GM10266 (cell line): ENCODE measurements around the gene TRIM33.
"Not testable (repeated sequence)": the region's sequence is repeated elsewhere in the genome, so short reads cannot be mapped to it uniquely, and the experiment has no call there.

Experiments used
- DNase-seq: peaks from one replicate; pipeline ENCODE4 v3.0.0; 2012; ENCODE audit errors: extremely low spot score
- CTCF ChIP-seq: IDR thresholded peaks from 2 replicates; pipeline ENCODE4 v1.5.1; 2012; ENCODE audit warnings: mild to moderate bottlenecking, low read depth; ENCODE audit not compliant: control insufficient read depth, insufficient read depth; ENCODE audit errors: missing control alignments

Gene TRIM33

DNA sequence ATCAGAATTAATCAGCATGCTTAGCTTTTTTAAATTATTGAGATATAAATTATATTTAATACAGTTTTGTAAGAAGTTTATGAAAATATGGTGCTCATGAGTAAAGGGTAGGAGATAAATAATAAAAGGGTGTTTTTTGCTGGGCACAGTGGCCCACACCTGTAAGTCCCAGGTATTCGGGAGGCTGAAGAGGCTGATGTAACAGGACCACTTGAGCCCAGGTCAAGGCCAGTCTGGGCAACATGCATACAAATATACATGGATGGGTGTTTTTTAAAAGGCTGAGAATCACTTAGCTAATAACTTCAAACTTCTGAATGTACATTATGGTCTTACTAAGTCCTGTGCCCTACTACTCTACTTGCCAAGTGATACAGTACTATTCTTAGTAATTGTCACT is 73.2 kb downstream of the TRIM33 start:
- TF ChIP-seq CTCF = no peak
- no peak for DNase-seq

DNA sequence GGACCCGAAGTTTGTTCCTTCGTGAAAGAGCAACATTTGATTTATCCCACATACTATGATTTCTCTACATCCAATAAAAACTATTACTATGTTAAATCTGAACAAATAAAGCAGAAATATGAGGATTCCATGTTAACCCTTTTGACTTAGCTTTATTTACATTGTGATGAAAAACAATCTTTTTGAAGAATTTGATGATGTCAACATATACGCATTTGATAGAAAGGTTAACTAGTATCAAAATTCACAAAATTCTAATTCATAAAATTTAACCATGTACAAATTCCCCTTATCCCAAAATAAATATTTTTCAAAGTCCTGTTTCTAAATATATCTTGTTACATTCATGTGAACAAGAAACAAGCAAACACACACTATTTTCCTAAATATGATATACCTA is 74.2 kb downstream of the TRIM33 start:
- TF ChIP-seq CTCF = no peak
- no peak for DNase-seq

GRCh38 chr1:114435088-114435715 is 75.8 kb downstream of the TRIM33 start:
- DNase-seq = no peak
- no peak for TF ChIP-seq CTCF

DNA sequence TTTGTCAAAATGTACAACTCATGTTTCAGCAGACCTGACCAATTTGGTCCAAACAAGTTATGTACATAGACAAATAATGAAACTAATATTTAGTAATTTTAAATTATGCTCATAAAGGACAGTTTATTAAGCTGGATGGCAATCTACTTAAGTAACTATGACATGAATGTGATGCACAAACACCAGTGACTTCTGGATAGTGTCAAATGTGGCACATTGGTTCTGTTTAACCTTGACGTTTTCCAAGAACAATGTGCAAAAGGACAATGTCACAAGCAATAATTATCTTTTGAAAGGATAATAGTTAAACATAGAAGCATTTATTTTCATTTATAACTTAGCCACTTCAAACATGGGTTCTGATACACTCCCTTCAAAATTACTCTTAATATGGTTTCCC is 80.0 kb downstream of the TRIM33 start:
- TF ChIP-seq CTCF = no peak
- DNase-seq = no peak

- no peak for DNase-seq
Observed at GRCh38 chr1:114428083-114428754, 82.8 kb downstream of the TRIM33 start.

DNA sequence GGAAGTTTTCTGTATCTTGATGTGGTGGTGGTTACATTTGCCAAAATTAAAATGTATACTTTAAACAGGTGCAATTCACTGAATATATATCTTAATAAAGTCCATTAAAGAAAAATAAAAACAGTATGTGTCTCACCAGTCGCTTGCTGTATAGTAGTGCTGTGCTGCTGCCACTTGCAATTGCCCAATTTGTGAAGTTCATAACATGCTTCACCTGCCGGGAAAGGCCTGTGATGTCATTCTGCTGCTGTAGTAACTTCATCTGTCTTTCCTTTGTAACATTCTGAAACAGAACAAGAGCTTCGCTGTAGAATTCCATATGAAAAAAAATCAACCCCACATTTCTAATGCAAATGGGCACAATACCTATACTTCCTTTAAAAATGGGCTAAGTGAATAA is 83.4 kb downstream of the TRIM33 start:
- no peak for TF ChIP-seq CTCF

More at GRCh38 chr1:114428083-114428754, 82.8 kb downstream of the TRIM33 start:
- TF ChIP-seq CTCF = no peak

GRCh38 chr1:114423455-114423854 is 87.5 kb downstream of the TRIM33 start:
- no peak for TF ChIP-seq CTCF

More for the DNA sequence above, 83.4 kb downstream of the TRIM33 start:
- DNase-seq = no peak

GRCh38 chr1:114418948-114419347 is 92.1 kb downstream of the TRIM33 start:
- not testable (repeated sequence) for DNase-seq

More at GRCh38 chr1:114423455-114423854, 87.5 kb downstream of the TRIM33 start:
- no peak for DNase-seq
